Activated CD8-positive, alpha-beta T cell treated with anti-CD3 and anti-CD28 coated beads for 36 hours (primary cell): ENCODE measurements around the gene PLA2G15. TPM values are rescaled to one million over a fixed set of nuclear protein-coding genes. Genes with fewer than 3 reads are reported as not detected.
A peak's percentile ranks its signal among the peaks of the same experiment; 100 is the strongest.
"Not testable (repeated sequence)": the region's sequence is repeated elsewhere in the genome, so short reads cannot be mapped to it uniquely, and the experiment has no call there.

Experiments used
- ATAC-seq: fragments of 200-7000 bp; cut with Tn5 transposase; one replicate; pipeline ENCODE4 v1.10.0; 2021; ENCODE audit warnings: mild to moderate bottlenecking, moderate library complexity
- CTCF ChIA-PET: fragments of 350-600 bp; sonication (Branson Sonifier 250); formaldehyde crosslinking; loops from one replicate; lab custom pipeline; 2021; ENCODE audit warnings: antibody characterized with exemption; lab: Charles Lee
- POLR2A ChIA-PET: fragments of 350-600 bp; sonication (Branson Sonifier 250); formaldehyde crosslinking; loops from one replicate; lab custom pipeline; 2021; ENCODE audit warnings: antibody characterized with exemption; lab: Charles Lee
- DNase-seq: peaks from one replicate; pipeline ENCODE4 v3.0.0-alpha.2; 2020
- H3K27ac Mint-ChIP-seq: one replicate; pipeline ENCODE4 v1.8.0; 2021; ENCODE audit warnings: mild to moderate bottlenecking, mixed read lengths
- H3K27me3 Mint-ChIP-seq: one replicate; pipeline ENCODE4 v1.8.0; 2021; ENCODE audit warnings: mixed read lengths
- H3K36me3 Mint-ChIP-seq: one replicate; pipeline ENCODE4 v1.8.0; 2021; ENCODE audit warnings: low read depth, mixed read lengths
- H3K4me1 Mint-ChIP-seq: one replicate; pipeline ENCODE4 v1.8.0; 2021; ENCODE audit warnings: low read depth, mixed read lengths
- H3K4me3 Mint-ChIP-seq: one replicate; pipeline ENCODE4 v1.8.0; 2021; ENCODE audit warnings: mild to moderate bottlenecking, moderate library complexity, mixed read lengths
- H3K9me3 Mint-ChIP-seq: one replicate; pipeline ENCODE4 v1.8.0; 2021; ENCODE audit warnings: mixed read lengths
- CTCF ChIP-seq: fragments of 200-600 bp; IDR thresholded peaks from one replicate; pipeline ENCODE4 v1.8.0; 2022; ENCODE audit warnings: antibody characterized with exemption, mild to moderate bottlenecking
- intact Hi-C: fragments of 100-400 bp; cut with micrococcal nuclease; formaldehyde crosslinking; loops from one replicate; pipeline ENCODE4 v1.10.0; 2022
- total RNA-seq, 2 experiments: library from RNA; stranded (reverse); gene quantifications; one replicate each; pipeline ENCODE4 v1.2.3, GENCODE V29; 2021

The PLA2G15 gene
- total RNA-seq, 2 experiments from 2014 or later = 6.7 to 6.8 TPM

- Mint-ChIP-seq H3K27me3 (no peaks in the 10 kb centered on the region), H3K36me3 (peaks cover 76% of the 10 kb centered on the region), H3K9me3 (no peaks in the 10 kb centered on the region), H3K27ac (peak overlapping the region; percentile 95), H3K4me3 (peak overlapping the region; percentile 70), H3K4me1 (peaks cover 90% of the 10 kb centered on the region)
- no peak for DNase-seq
- intact Hi-C loops = loop anchor here (2.0 kb wide), 2 partner anchors 15 to 25 kb away; partner anchors contain the start of genes PRMT7 and SLC7A6OS
- POLR2A ChIA-PET = interaction anchor here (0.6 to 6.1 kb wide), 14 partner anchors 9 to 566 kb away, joined by 3 to 27 read pairs (median 4); partner anchors contain the start of genes GFOD2, PLA2G15, PRMT7 and SLC7A6
- CTCF ChIA-PET = interaction anchor here (0.7 to 18.9 kb wide), 9 partner anchors 9 to 192 kb away, joined by 3 to 260 read pairs (median 4); partner anchors contain the start of gene SLC7A6
- no peak for TF ChIP-seq CTCF
- no peak for ATAC-seq
Observed at GRCh38 chr16:68285683-68286082, 40.5 kb downstream of the PLA2G15 start.

GRCh38 chr16:68286153-68287074 lies 41.2 kb downstream of the PLA2G15 start:
- Mint-ChIP-seq H3K36me3 (peaks cover 76% of the 10 kb centered on the region), H3K9me3 (no peaks in the 10 kb centered on the region), H3K27me3 (no peaks in the 10 kb centered on the region), H3K4me3 (peak overlapping the region; percentile 70), H3K27ac (peak overlapping the region; percentile 95), H3K4me1 (peaks cover 91% of the 10 kb centered on the region)
- no peak for TF ChIP-seq CTCF
- no peak for DNase-seq
- ChIA-PET POLR2A (interaction anchor here (0.6 to 6.1 kb wide), 13 partner anchors 9 to 42 kb away, joined by 3 to 27 read pairs (median 5); partner anchors contain the start of genes PLA2G15, PRMT7, SLC7A6 and SLC7A6OS), CTCF (interaction anchor here (1.1 to 18.9 kb wide), 6 partner anchors 12 to 193 kb away, joined by 3 to 260 read pairs (median 26); partner anchors contain the start of gene SLC7A6)
- ATAC-seq = peak; percentile 10
- intact Hi-C loops = loop anchor here (2.0 kb wide), 1 partner anchor 24 kb away; the partner anchor contains the start of genes PRMT7 and SLC7A6OS

DNA sequence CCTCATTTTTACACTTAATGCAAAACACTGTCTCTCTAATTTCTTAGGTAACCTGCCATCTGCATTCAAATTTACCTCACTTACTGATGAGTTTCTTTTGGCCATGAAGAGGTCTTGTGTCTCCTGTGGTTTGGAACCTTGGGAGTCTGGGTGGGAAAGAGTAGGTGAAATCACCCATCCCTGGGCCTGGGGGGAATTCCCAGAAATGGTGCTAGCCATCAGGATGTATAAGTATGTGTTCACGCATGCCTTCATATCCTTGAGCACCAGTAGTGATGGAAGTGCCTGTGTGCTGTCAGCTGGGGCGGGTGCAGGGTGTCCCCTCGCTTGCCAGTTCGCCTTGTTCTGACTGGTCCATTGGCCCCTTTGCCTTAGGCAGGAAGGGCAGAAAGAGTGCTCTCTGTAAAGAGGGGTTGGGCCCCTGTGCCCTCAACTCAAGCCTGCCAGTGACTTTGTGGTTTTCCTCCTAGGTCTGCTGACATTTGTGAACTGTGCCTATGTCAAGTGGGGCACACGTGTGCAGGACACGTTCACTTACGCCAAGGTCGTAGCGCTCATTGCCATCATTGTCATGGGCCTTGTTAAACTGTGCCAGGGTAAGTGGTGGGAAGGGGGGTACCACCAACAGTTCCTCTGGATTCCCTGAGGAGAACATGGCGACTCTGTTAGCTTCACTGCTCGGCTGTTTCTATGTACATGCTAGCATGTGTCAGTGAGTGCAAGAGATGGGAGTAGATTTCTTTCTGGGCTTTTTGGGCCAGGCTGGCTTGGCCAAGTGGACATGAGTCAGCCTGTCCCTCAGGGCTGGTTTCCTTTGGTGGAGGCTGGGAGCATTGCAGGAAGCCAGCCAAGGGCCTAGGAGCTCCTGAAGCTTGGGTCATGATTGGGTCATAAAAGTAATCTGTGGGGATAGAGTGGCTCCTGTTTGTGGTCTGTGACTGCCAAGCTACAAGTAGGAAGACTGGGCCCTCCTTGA lies 42.4 kb downstream of the PLA2G15 start:
- H3K4me1 Mint-ChIP-seq = peaks cover 89% of the 10 kb centered on the region
- no peaks in the 10 kb centered on the region for H3K27me3 Mint-ChIP-seq
- peak overlapping the region; percentile 36 for H3K4me3 Mint-ChIP-seq
- intact Hi-C loops = loop anchor here (2.0 kb wide), 1 partner anchor 23 kb away; the partner anchor contains the start of genes PRMT7 and SLC7A6OS
- TF ChIP-seq CTCF = no peak
- ATAC-seq = peak; percentile 14
- ChIA-PET CTCF (interaction anchor here (0.8 to 18.9 kb wide), 6 partner anchors 8 to 40 kb away, joined by 3 to 260 read pairs (median 4); partner anchors contain the start of gene SLC7A6), POLR2A (interaction anchor here (0.7 to 6.1 kb wide), 10 partner anchors 9 to 23 kb away, joined by 3 to 27 read pairs (median 8); partner anchors contain the start of genes PRMT7, SLC7A6 and SLC7A6OS)
- no peaks in the 10 kb centered on the region for H3K9me3 Mint-ChIP-seq
- peaks cover 73% of the 10 kb centered on the region for H3K36me3 Mint-ChIP-seq
- peak overlapping the region; percentile 95 for H3K27ac Mint-ChIP-seq
- DNase-seq = peak; percentile 64

DNA sequence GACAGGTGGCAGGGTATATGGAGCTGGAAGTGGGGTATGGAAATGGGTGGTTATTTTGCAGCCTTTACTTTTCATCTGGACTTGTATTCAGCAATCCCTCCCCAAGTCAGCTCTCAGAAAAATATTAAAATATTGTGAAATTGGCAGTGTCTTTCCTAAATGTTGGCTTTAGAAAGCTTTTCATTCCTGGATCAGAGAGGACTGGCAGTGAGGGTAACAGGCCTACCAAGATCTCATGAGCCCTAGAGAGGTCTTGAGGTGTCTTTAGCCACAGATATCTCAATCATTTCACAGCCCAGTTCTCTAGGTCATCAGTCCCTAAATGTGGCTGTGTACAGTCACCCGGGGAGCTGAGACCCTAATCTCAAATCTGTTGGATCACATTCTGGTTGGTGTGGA lies 43.1 kb downstream of the PLA2G15 start:
- ATAC-seq (no peak), DNase-seq (no peak)
- Mint-ChIP-seq H3K27me3 (no peaks in the 10 kb centered on the region), H3K4me3 (no peak overlapping the region), H3K4me1 (peaks cover 88% of the 10 kb centered on the region), H3K36me3 (peaks cover 72% of the 10 kb centered on the region), H3K9me3 (no peaks in the 10 kb centered on the region), H3K27ac (peak overlapping the region; percentile 95)
- ChIA-PET CTCF (interaction anchor here (0.8 to 18.9 kb wide), 6 partner anchors 9 to 39 kb away, joined by 3 to 260 read pairs (median 4); partner anchors contain the start of gene SLC7A6), POLR2A (interaction anchor here (0.7 to 6.1 kb wide), 10 partner anchors 8 to 24 kb away, joined by 3 to 27 read pairs (median 8); partner anchors contain the start of genes PRMT7, SLC7A6 and SLC7A6OS)
- intact Hi-C loops = no loop called here
- TF ChIP-seq CTCF = no peak

DNA sequence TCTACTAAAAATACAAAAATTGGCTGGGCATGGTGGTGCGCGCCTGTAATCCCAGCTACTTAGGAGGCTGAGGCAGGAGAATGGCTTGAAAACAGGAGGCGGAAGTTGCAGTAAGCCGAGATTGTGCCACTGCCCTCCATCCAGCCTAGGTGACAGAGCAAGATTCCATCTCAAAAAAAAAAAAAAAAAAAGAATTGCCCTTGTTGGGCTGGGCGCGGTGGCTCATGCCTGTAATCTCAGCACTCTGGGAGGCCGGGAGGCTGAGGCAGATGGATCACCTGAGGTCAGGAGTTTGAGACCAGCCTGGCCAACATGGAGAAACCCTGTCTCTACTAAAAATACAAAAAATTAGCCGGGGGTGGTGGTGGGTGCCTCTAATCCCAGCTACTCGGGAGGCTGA lies 43.6 kb downstream of the PLA2G15 start:
- peak overlapping the region; percentile 95 for H3K27ac Mint-ChIP-seq
- H3K27me3 Mint-ChIP-seq, H3K4me3 Mint-ChIP-seq, DNase-seq, intact Hi-C loops, H3K9me3 Mint-ChIP-seq, ATAC-seq: not testable (repeated sequence)
- POLR2A ChIA-PET = interaction anchor here (0.9 to 2.7 kb wide), 8 partner anchors 12 to 24 kb away, joined by 3 to 19 read pairs (median 6); partner anchors contain the start of genes PRMT7, SLC7A6 and SLC7A6OS
- H3K36me3 Mint-ChIP-seq = peaks cover 71% of the 10 kb centered on the region
- peaks cover 88% of the 10 kb centered on the region for H3K4me1 Mint-ChIP-seq
- CTCF ChIA-PET = interaction anchor here (0.8 to 18.9 kb wide), 6 partner anchors 10 to 39 kb away, joined by 3 to 260 read pairs (median 5); partner anchors contain the start of gene SLC7A6
